Calu3 (cell line): Measurements from ENCODE around the gene FOXM1. TPM values are rescaled to one million over a fixed set of nuclear protein-coding genes. Genes with fewer than 3 reads are reported as not detected.
A peak's percentile ranks its signal among the peaks of the same experiment; 100 is the strongest.

Source experiments
- BruUV-seq: library from RNA; stranded (reverse); fragments of 400-500 nt; replicated peaks from 2 replicates; lab custom pipeline; 2021; lab: Mats Ljungman, UMichigan
- CTCF ChIA-PET: fragments of 300-600 bp; sonication (Branson Sonifier 250); formaldehyde crosslinking; loops from one replicate; lab custom pipeline; 2022; ENCODE audit warnings: antibody characterized with exemption; lab: Charles Lee
- DNase-seq: peaks from one replicate; pipeline ENCODE4 v3.0.0; 2022
- H3K27ac Mint-ChIP-seq: one replicate; pipeline ENCODE4 v1.8.0; 2022; ENCODE audit warnings: mixed read lengths; ENCODE audit not compliant: unreplicated experiment
- H3K27me3 Mint-ChIP-seq: one replicate; pipeline ENCODE4 v1.8.0; 2022; ENCODE audit warnings: mixed read lengths; ENCODE audit not compliant: unreplicated experiment
- H3K36me3 Mint-ChIP-seq: one replicate; pipeline ENCODE4 v1.8.0; 2022; ENCODE audit warnings: mild to moderate bottlenecking, moderate library complexity, mixed read lengths; ENCODE audit not compliant: insufficient read depth, unreplicated experiment
- H3K4me1 Mint-ChIP-seq: one replicate; pipeline ENCODE4 v1.8.0; 2022; ENCODE audit warnings: mild to moderate bottlenecking, low read depth, mixed read lengths; ENCODE audit not compliant: unreplicated experiment
- H3K4me3 Mint-ChIP-seq: one replicate; pipeline ENCODE4 v1.8.0; 2022; ENCODE audit warnings: mild to moderate bottlenecking, low read depth, moderate library complexity, mixed read lengths; ENCODE audit not compliant: unreplicated experiment
- H3K9me3 Mint-ChIP-seq: one replicate; pipeline ENCODE4 v1.8.0; 2022; ENCODE audit warnings: low read depth, mixed read lengths; ENCODE audit not compliant: unreplicated experiment
- intact Hi-C: fragments of 100-400 bp; cut with micrococcal nuclease; formaldehyde crosslinking; loops from one replicate; pipeline ENCODE4 v1.10.0; 2022; ENCODE audit not compliant: unreplicated experiment
- total RNA-seq: library from RNA; stranded (reverse); gene quantifications from 2 replicates; pipeline ENCODE4 v1.2.3, GENCODE V29; 2022
- TF ChIP-seq, protein P1 (sequence below): fragments of 200-600 bp; IDR thresholded peaks from one replicate; pipeline ENCODE4 v1.8.0; 2022; ENCODE audit warnings: antibody characterized with exemption; ENCODE audit not compliant: unreplicated experiment

FOXM1 gene
- total RNA-seq, 1 experiment from 2014 or later, result 103 TPM

DNA sequence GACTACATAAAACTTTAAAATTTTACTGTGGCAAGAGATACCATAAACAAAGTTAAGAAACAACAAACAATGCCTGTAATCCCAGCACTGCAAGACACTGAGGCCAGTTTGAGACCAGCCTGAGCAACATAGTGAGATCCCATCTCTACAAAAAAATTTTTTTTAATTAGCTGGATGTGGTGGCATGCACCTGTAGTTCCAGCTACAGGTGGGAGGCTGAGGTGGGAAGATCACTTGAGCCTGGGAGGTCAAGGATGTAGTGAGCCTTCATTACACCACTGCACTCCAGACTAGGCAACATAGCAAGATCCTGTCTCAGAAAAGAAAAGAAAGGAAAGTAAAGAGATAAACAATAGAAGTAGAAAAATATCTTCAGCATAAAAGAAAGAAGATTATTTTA lies 16.8 kb downstream of the FOXM1 start:
- no TSS peak for BruUV-seq
- no peaks in the 10 kb centered on the region for H3K27me3 Mint-ChIP-seq
- no peak overlapping the region for H3K4me3 Mint-ChIP-seq
- peaks cover 44% of the 10 kb centered on the region for H3K36me3 Mint-ChIP-seq
- intact Hi-C loops, result no loop called here
- H3K27ac Mint-ChIP-seq, result no peak overlapping the region
- no peaks in the 10 kb centered on the region for H3K9me3 Mint-ChIP-seq
- DNase-seq, result no peak
- H3K4me1 Mint-ChIP-seq, result no peaks in the 10 kb centered on the region
- TF ChIP-seq, protein P1, sequence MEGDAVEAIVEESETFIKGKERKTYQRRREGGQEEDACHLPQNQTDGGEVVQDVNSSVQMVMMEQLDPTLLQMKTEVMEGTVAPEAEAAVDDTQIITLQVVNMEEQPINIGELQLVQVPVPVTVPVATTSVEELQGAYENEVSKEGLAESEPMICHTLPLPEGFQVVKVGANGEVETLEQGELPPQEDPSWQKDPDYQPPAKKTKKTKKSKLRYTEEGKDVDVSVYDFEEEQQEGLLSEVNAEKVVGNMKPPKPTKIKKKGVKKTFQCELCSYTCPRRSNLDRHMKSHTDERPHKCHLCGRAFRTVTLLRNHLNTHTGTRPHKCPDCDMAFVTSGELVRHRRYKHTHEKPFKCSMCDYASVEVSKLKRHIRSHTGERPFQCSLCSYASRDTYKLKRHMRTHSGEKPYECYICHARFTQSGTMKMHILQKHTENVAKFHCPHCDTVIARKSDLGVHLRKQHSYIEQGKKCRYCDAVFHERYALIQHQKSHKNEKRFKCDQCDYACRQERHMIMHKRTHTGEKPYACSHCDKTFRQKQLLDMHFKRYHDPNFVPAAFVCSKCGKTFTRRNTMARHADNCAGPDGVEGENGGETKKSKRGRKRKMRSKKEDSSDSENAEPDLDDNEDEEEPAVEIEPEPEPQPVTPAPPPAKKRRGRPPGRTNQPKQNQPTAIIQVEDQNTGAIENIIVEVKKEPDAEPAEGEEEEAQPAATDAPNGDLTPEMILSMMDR, result no peak
- CTCF ChIA-PET, result no interaction called here

DNA sequence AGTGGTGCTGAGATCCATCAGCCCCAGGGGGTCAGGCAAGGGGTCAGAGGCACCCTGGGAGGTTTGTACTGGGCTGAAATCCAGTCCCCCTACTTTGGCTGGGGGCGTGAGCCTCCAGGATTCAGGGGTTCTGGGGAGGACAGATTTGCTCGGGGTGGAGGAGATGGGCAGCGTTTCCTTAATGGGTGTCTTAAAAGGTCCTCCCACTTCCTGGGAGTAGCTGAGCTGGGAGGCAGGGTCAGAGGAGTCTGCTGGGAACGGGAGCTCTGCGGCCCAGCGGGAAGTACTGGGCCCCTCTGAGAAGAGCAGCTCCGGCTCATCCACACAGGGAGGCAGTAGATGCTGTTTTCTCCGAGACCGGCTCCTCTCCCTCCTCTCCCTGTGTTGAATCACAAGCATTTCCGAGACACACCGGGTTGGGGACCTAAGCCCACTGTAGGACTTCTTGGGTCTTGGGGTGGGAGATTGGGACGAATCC lies 18.0 kb downstream of the FOXM1 start:
- H3K27me3 Mint-ChIP-seq, result no peaks in the 10 kb centered on the region
- no peak overlapping the region for H3K4me3 Mint-ChIP-seq
- intact Hi-C loops, result no loop called here
- no peak overlapping the region for H3K27ac Mint-ChIP-seq
- BruUV-seq, result no TSS peak
- TF ChIP-seq, protein P1, result no peak
- no peak for DNase-seq
- H3K9me3 Mint-ChIP-seq, result no peaks in the 10 kb centered on the region
- no peaks in the 10 kb centered on the region for H3K4me1 Mint-ChIP-seq
- CTCF ChIA-PET, result interaction anchor here (0.6 kb wide), 1 partner anchor 670 kb away, joined by 3 read pairs; no protein-coding TSS in a partner anchor
- H3K36me3 Mint-ChIP-seq, result peaks cover 39% of the 10 kb centered on the region

DNA sequence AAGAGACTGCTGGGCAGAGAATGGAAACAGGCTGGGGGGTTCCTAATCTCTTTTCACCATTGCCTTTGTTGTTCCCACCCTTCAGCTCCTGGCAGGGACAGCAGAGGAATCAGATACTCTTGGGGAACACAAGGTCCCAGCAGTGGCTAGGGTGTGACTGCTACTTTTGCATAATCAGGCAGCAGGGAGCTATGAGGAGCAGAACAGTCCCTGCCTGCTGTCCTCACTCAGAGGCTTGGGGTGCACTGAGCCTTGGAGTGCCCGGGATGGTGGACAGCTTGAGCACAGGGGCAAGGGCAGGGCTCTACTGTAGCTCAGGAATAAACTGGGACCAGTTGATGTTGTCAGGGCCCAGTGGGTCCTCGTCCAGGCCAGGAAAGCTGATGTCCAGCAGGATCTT lies 18.6 kb downstream of the FOXM1 start:
- no TSS peak for BruUV-seq
- H3K4me1 Mint-ChIP-seq, result no peaks in the 10 kb centered on the region
- no peak overlapping the region for H3K4me3 Mint-ChIP-seq
- CTCF ChIA-PET, result interaction anchor here (0.6 kb wide), 1 partner anchor 669 kb away, joined by 3 read pairs; no protein-coding TSS in a partner anchor
- no peak for DNase-seq
- intact Hi-C loops, result no loop called here
- H3K9me3 Mint-ChIP-seq, result no peaks in the 10 kb centered on the region
- no peaks in the 10 kb centered on the region for H3K27me3 Mint-ChIP-seq
- TF ChIP-seq, protein P1, result no peak
- no peak overlapping the region for H3K27ac Mint-ChIP-seq
- peaks cover 32% of the 10 kb centered on the region for H3K36me3 Mint-ChIP-seq

DNA sequence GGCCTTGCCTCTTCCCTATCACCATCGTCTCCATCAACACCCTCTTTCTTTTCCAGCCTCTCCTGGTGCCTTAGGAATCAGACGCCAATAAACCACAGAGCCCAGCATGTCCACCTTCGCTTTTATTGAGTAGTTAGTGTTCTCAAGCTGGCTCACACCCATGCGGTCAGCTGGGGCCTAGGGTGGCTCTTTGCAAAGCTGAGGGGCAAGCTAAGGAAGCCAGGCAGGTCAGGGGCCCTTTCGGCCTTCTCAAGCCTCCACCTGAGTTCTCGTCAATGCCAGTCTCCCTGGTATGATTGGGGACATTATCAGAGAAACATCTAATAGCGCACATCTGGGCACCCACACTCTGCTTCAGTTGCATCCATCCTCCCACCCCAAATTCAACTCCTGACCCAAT lies 19.4 kb downstream of the FOXM1 start:
- CTCF ChIA-PET, result no interaction called here
- Mint-ChIP-seq H3K36me3 (peaks cover 26% of the 10 kb centered on the region), H3K4me1 (no peaks in the 10 kb centered on the region), H3K27me3 (no peaks in the 10 kb centered on the region), H3K27ac (no peak overlapping the region), H3K9me3 (no peaks in the 10 kb centered on the region), H3K4me3 (no peak overlapping the region)
- no peak for DNase-seq
- TF ChIP-seq, protein P1, result no peak
- intact Hi-C loops, result no loop called here
- TSS peak; percentile 66 for BruUV-seq
